Midbrain (tissue), 1 donor: ENCODE measurements around the gene DLL3.

Experiments
- DNase-seq: peaks from one replicate; lab custom pipeline; 2025; lab: John Stamatoyannopoulos, UW

Gene DLL3

GRCh38 chr19:39555883-39556282 is 57.1 kb downstream of the DLL3 start:
- no peak for DNase-seq
